ENCODE measurements around the gene ZNF226. TPM values are rescaled to one million over a fixed set of nuclear protein-coding genes. Genes with fewer than 3 reads are reported as not detected.

ZNF226 gene
- total RNA-seq, 1 experiment from 2014 or later: 15.3 TPM

DNA sequence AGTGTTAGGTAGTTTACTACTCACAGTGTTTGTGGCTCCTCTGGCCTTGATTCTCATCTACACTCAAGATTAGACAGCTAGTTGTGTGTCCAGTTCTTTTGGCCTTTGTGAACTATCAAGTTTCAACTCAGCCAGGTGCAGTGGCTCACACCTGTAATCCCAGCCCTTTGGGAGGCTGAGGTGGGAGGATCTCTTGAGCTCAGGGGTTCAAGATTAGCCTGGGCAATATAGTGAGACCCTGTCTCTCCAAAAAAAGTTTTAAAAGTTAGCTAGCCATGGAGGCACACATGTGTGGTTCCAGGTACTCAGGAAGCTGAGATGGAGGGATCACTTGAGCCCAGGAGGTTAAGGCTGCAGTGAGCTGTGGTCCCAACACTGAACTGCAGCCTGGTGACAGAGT is 16.1 kb downstream of the ZNF226 start:
- H3K36me3 Mint-ChIP-seq (ENCODE audit: insufficient read depth in 1 of 3, low read depth in 3 of 3): peaks cover 25 to 28% (median 26%) of the 10 kb centered on the region in 3 experiments
- no peak for DNase-seq
- Histone ChIP-seq H4K20me1 (ENCODE audit: control insufficient read depth, insufficient read depth, insufficient read length) (no peaks in the 10 kb centered on the region), H2AK5ac (ENCODE audit: insufficient read length, low read length) (no peak overlapping the region), H3K79me2 (ENCODE audit: insufficient read depth, low read length) (no peaks in the 10 kb centered on the region), H3K14ac (ENCODE audit: insufficient read depth, low read length) (no peak overlapping the region), H3K23ac (ENCODE audit: insufficient read length, low read depth, low read length) (no peak overlapping the region), H2BK5ac (ENCODE audit: insufficient read length, low read length) (no peak overlapping the region), H3K79me1 (ENCODE audit: insufficient read depth, low read depth, low read length, poor library complexity, severe bottlenecking) (no peaks in the 10 kb centered on the region), H2BK15ac (ENCODE audit: low read depth, low read length) (no peak overlapping the region), H2BK120ac (ENCODE audit: low read depth, low read length, poor library complexity, severe bottlenecking) (no peak overlapping the region), H3K4me1 (ENCODE audit: insufficient read depth, low read length) (no peaks in the 10 kb centered on the region), H3K18ac (ENCODE audit: insufficient read length, low read depth, low read length) (no peak overlapping the region), H2BK20ac (ENCODE audit: low read depth, low read length, poor library complexity, severe bottlenecking) (no peak overlapping the region), H3K4me2 (ENCODE audit: insufficient read depth, insufficient read length, low read length) (no peak overlapping the region), H3K27ac (ENCODE audit: insufficient read length, low read depth, low read length) (no peak overlapping the region), H3K27me3 (ENCODE audit: insufficient read depth, low read length) (no peaks in the 10 kb centered on the region), H4K8ac (replicated peaks; ENCODE audit: insufficient read length, low read depth, low read length) (no peak overlapping the region), H2AFZ (ENCODE audit: low read length) (no peak overlapping the region), H3K9me3 (ENCODE audit: control insufficient read depth, low read depth, low read length) (peaks cover 21% of the 10 kb centered on the region), H4K5ac (ENCODE audit: insufficient read length, low read depth, low read length) (no peak overlapping the region), H3K9ac (ENCODE audit: extremely low read depth, insufficient read length, low read length) (no peak overlapping the region), H3K56ac (ENCODE audit: insufficient read length, low read depth, low read length) (no peak overlapping the region), H2BK12ac (ENCODE audit: insufficient read length, low read depth, low read length) (no peak overlapping the region), H3K23me2 (ENCODE audit: insufficient read length, low read depth, low read length, poor library complexity, severe bottlenecking) (no peaks in the 10 kb centered on the region), H3T11ph (ENCODE audit: low read length) (no peak overlapping the region), H4K91ac (ENCODE audit: insufficient read length, low read depth, low read length) (no peak overlapping the region), H3K4ac (ENCODE audit: low read depth, low read length) (no peak overlapping the region)
- peaks cover 11% of the 10 kb centered on the region for H3K27me3 Mint-ChIP-seq (ENCODE audit: low read depth)
- TF ChIP-seq, protein P1, sequence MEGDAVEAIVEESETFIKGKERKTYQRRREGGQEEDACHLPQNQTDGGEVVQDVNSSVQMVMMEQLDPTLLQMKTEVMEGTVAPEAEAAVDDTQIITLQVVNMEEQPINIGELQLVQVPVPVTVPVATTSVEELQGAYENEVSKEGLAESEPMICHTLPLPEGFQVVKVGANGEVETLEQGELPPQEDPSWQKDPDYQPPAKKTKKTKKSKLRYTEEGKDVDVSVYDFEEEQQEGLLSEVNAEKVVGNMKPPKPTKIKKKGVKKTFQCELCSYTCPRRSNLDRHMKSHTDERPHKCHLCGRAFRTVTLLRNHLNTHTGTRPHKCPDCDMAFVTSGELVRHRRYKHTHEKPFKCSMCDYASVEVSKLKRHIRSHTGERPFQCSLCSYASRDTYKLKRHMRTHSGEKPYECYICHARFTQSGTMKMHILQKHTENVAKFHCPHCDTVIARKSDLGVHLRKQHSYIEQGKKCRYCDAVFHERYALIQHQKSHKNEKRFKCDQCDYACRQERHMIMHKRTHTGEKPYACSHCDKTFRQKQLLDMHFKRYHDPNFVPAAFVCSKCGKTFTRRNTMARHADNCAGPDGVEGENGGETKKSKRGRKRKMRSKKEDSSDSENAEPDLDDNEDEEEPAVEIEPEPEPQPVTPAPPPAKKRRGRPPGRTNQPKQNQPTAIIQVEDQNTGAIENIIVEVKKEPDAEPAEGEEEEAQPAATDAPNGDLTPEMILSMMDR (conservative IDR thresholded peaks at IDR 0.05): no peak
- H3K4me1 Mint-ChIP-seq: no peaks in the 10 kb centered on the region
- H3K27ac Mint-ChIP-seq: no peak overlapping the region
- H3K9me3 Mint-ChIP-seq: peaks cover 53 to 67% of the 10 kb centered on the region in 2 experiments
- H3K4me3 Mint-ChIP-seq: no peak overlapping the region

Measured in H9 (cell line).